Neural cell (in vitro differentiated cells): Measurements from ENCODE around the gene FOLR2. TPM values are rescaled to one million over a fixed set of nuclear protein-coding genes. Genes with fewer than 3 reads are reported as not detected.

Experiments
- H2AFZ ChIP-seq: fragments of 200-600, 300-800 bp; sonication (generic), shearing (Covaris generic); 2 replicates; pipeline ENCODE4 v1.6.0; 2014; ENCODE audit warnings: low read depth, mild to moderate bottlenecking, antibody characterized with exemption, low read length, moderate library complexity
- H3F3A ChIP-seq: fragments of 200-600 bp; shearing (Covaris generic); 2 replicates; pipeline ENCODE4 v1.6.1; 2016; ENCODE audit warnings: mild to moderate bottlenecking, moderate library complexity, mixed read lengths, antibody characterized with exemption, low read length; ENCODE audit not compliant: insufficient read depth, poor library complexity, severe bottlenecking
- H3K27ac ChIP-seq: fragments of 200-600, 300-800 bp; sonication (generic), shearing (Covaris generic); 2 replicates; pipeline ENCODE4 v1.5.1; 2014; ENCODE audit warnings: mild to moderate bottlenecking, low read length, moderate library complexity
- H3K27me3 ChIP-seq: fragments of 300-800, 200-600 bp; sonication (generic), shearing (Covaris generic); 2 replicates; pipeline ENCODE4 v1.6.0; 2014; ENCODE audit warnings: mild to moderate bottlenecking, low read depth, low read length, moderate library complexity; ENCODE audit not compliant: insufficient read depth
- H3K36me3 ChIP-seq: fragments of 300-800, 200-600 bp; sonication (generic), shearing (Covaris generic); 2 replicates; pipeline ENCODE4 v1.5.1; 2014; ENCODE audit warnings: mild to moderate bottlenecking, antibody characterized with exemption, low read length, moderate library complexity; ENCODE audit not compliant: insufficient read depth
- H3K4me2 ChIP-seq: fragments of 300-800, 200-600 bp; sonication (generic), shearing (Covaris generic); 2 replicates; pipeline ENCODE4 v1.6.0; 2014; ENCODE audit warnings: mild to moderate bottlenecking, low read length
- H3K4me3 ChIP-seq: fragments of 300-800, 200-600 bp; sonication (generic), shearing (Covaris generic); 2 replicates; pipeline ENCODE4 v1.5.1; 2014; ENCODE audit warnings: mild to moderate bottlenecking, low read length, moderate library complexity
- H3K79me2 ChIP-seq: fragments of 200-600 bp; shearing (Covaris generic); replicated peaks from 2 replicates; pipeline ENCODE4 v1.6.0; 2014; ENCODE audit warnings: mild to moderate bottlenecking, low read length, moderate library complexity; ENCODE audit not compliant: insufficient read depth
- H3K9ac ChIP-seq: fragments of 300-800, 200-600 bp; sonication (generic), shearing (Covaris generic); 2 replicates; pipeline ENCODE4 v1.6.1; 2016; ENCODE audit warnings: mild to moderate bottlenecking, low read length, mixed read lengths
- H3K9me2 ChIP-seq: fragments of 200-600 bp; shearing (Covaris generic); 2 replicates; pipeline ENCODE4 v1.6.1; 2016; ENCODE audit warnings: mild to moderate bottlenecking, low read length, mixed read lengths; ENCODE audit not compliant: insufficient read depth
- H3K9me3 ChIP-seq: fragments of 200-600, 300-800 bp; sonication (generic), shearing (Covaris generic); 2 replicates; pipeline ENCODE4 v1.6.1; 2016; ENCODE audit warnings: mild to moderate bottlenecking, mixed run types, low read length, moderate library complexity, mixed read lengths
- H4K20me1 ChIP-seq: fragments of 200-600 bp; shearing (Covaris generic); 2 replicates; pipeline ENCODE4 v1.6.1; 2016; ENCODE audit warnings: mild to moderate bottlenecking, mixed run types; ENCODE audit not compliant: insufficient read depth
- EP300 ChIP-seq: fragments of 450-650 bp; conservative IDR thresholded peaks from 2 replicates; pipeline ENCODE4 v1.6.1; 2014; ENCODE audit warnings: antibody characterized with exemption, mild to moderate bottlenecking, moderate library complexity; ENCODE audit not compliant: poor library complexity, severe bottlenecking
- EZH2 ChIP-seq: fragments of 200-600, 300-800 bp; shearing (Covaris generic), sonication (generic); IDR thresholded peaks from 2 replicates; pipeline ENCODE4 v1.6.1; 2014; ENCODE audit warnings: antibody characterized with exemption, low read length, borderline replicate concordance, mild to moderate bottlenecking; ENCODE audit not compliant: insufficient read depth, poor library complexity, severe bottlenecking
- MXI1 ChIP-seq: fragments of 450-650 bp; conservative IDR thresholded peaks from 2 replicates; pipeline ENCODE4 v1.6.1; 2014; ENCODE audit warnings: antibody characterized with exemption, mild to moderate bottlenecking; ENCODE audit not compliant: poor library complexity, severe bottlenecking
- POLR2AphosphoS5 ChIP-seq: IDR thresholded peaks from 2 replicates; pipeline ENCODE4 v1.6.1; 2012
- RAD21 ChIP-seq: fragments of 450-650 bp; conservative IDR thresholded peaks from 2 replicates; pipeline ENCODE4 v1.6.1; 2014; ENCODE audit warnings: antibody characterized with exemption, mild to moderate bottlenecking, moderate library complexity
- SMC3 ChIP-seq: fragments of 450-650 bp; conservative IDR thresholded peaks from 2 replicates; pipeline ENCODE4 v1.6.1; 2014; ENCODE audit warnings: antibody characterized with exemption, mild to moderate bottlenecking, moderate library complexity; ENCODE audit not compliant: poor library complexity
- TAF1 ChIP-seq: IDR thresholded peaks from 2 replicates; pipeline ENCODE4 v1.6.1; 2012; ENCODE audit warnings: low read depth
- polyA plus RNA-seq: library from polyadenylated mRNA; depleted of rRNA; stranded (reverse); fragments of >200 nt; gene quantifications from 2 replicates; pipeline ENCODE4 v1.2.3, GENCODE V29; 2014
- TF ChIP-seq, protein P1 (sequence below): fragments of 450-650 bp; IDR thresholded peaks from 2 replicates; pipeline ENCODE4 v1.5.1; 2014; ENCODE audit warnings: antibody characterized with exemption, mild to moderate bottlenecking, moderate library complexity; ENCODE audit not compliant: poor library complexity, severe bottlenecking
- TF ChIP-seq, protein P2 (sequence below): IDR thresholded peaks from 2 replicates; pipeline ENCODE4 v1.6.1; 2012; ENCODE audit warnings: borderline replicate concordance

FOLR2 gene
- polyA plus RNA-seq, 1 donor from 2014 or later = not detected

DNA sequence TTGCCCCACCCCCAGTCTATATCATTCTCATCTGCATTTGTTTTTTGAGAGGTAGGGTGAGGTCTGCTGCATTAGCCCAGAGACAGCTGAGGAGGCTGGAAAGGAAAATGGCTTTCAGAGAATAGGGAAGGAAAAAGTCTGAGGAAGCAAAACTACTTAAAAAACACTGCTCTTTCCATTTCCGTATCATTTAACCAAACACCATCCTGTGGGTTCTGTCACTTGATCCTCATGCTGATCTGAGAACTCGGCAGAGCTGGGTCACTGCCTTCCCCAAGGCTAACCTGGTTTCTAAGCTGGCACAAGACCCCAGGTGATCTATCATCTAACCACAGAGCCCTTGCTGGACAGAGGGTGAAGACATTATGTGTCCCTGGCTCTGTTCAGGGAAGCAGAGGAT, 1.2 kb downstream of the FOLR2 start:
- no peaks in the 10 kb centered on the region for H3K9me3 ChIP-seq
- H3K27ac ChIP-seq = no peak overlapping the region
- no peaks in the 10 kb centered on the region for H3K9me2 ChIP-seq
- H4K20me1 ChIP-seq = no peaks in the 10 kb centered on the region
- no peak overlapping the region for H3K4me2 ChIP-seq
- H3K9ac ChIP-seq = no peak overlapping the region
- H3K36me3 ChIP-seq = no peaks in the 10 kb centered on the region
- H3K79me2 ChIP-seq = no peaks in the 10 kb centered on the region
- no peak overlapping the region for H2AFZ ChIP-seq
- peaks cover 7% of the 10 kb centered on the region for H3K27me3 ChIP-seq
- H3K4me3 ChIP-seq = no peak overlapping the region
- no peaks in the 10 kb centered on the region for H3F3A ChIP-seq
- no peak for TF ChIP-seq SMC3
- no peak for TF ChIP-seq TAF1

DNA sequence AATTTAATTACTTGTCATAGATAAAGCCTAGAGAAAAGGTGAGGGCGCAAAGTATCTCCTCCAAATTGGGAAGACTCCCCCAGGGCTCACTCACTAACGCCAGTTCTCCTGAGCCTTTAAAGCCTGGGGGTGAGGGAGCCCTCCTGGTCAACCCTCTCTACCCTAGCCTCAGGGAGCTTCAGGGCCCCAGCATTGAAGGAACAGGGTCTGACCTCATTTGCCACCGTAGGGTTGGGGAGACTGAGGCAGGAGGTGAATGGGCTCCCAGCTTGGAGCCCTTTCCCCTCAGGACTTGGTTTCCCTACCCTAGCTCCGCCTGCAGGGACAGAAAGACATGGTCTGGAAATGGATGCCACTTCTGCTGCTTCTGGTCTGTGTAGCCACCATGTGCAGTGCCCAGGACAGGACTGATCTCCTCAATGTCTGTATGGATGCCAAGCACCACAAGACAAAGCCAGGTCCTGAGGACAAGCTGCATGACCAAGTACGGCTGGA, 1.7 kb downstream of the FOLR2 start:
- TF ChIP-seq EP300 (no peak), POLR2AphosphoS5 (no peak), TAF1 (no peak), RAD21 (no peak), SMC3 (no peak), EZH2 (no peak), MXI1 (no peak)
- TF ChIP-seq, protein P1, sequence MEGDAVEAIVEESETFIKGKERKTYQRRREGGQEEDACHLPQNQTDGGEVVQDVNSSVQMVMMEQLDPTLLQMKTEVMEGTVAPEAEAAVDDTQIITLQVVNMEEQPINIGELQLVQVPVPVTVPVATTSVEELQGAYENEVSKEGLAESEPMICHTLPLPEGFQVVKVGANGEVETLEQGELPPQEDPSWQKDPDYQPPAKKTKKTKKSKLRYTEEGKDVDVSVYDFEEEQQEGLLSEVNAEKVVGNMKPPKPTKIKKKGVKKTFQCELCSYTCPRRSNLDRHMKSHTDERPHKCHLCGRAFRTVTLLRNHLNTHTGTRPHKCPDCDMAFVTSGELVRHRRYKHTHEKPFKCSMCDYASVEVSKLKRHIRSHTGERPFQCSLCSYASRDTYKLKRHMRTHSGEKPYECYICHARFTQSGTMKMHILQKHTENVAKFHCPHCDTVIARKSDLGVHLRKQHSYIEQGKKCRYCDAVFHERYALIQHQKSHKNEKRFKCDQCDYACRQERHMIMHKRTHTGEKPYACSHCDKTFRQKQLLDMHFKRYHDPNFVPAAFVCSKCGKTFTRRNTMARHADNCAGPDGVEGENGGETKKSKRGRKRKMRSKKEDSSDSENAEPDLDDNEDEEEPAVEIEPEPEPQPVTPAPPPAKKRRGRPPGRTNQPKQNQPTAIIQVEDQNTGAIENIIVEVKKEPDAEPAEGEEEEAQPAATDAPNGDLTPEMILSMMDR = no peak
- TF ChIP-seq, protein P2, sequence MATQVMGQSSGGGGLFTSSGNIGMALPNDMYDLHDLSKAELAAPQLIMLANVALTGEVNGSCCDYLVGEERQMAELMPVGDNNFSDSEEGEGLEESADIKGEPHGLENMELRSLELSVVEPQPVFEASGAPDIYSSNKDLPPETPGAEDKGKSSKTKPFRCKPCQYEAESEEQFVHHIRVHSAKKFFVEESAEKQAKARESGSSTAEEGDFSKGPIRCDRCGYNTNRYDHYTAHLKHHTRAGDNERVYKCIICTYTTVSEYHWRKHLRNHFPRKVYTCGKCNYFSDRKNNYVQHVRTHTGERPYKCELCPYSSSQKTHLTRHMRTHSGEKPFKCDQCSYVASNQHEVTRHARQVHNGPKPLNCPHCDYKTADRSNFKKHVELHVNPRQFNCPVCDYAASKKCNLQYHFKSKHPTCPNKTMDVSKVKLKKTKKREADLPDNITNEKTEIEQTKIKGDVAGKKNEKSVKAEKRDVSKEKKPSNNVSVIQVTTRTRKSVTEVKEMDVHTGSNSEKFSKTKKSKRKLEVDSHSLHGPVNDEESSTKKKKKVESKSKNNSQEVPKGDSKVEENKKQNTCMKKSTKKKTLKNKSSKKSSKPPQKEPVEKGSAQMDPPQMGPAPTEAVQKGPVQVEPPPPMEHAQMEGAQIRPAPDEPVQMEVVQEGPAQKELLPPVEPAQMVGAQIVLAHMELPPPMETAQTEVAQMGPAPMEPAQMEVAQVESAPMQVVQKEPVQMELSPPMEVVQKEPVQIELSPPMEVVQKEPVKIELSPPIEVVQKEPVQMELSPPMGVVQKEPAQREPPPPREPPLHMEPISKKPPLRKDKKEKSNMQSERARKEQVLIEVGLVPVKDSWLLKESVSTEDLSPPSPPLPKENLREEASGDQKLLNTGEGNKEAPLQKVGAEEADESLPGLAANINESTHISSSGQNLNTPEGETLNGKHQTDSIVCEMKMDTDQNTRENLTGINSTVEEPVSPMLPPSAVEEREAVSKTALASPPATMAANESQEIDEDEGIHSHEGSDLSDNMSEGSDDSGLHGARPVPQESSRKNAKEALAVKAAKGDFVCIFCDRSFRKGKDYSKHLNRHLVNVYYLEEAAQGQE = no peak
- no peaks in the 10 kb centered on the region for H3K9me3 ChIP-seq

More for the DNA sequence above, 1.7 kb downstream of the FOLR2 start:
- H3K79me2 ChIP-seq = no peaks in the 10 kb centered on the region
- H3K4me3 ChIP-seq = no peak overlapping the region
- H3K9me2 ChIP-seq = no peaks in the 10 kb centered on the region
- H3K27me3 ChIP-seq = peaks cover 12% of the 10 kb centered on the region
- H4K20me1 ChIP-seq = no peaks in the 10 kb centered on the region
- H3K36me3 ChIP-seq = no peaks in the 10 kb centered on the region
- no peak overlapping the region for H2AFZ ChIP-seq
- H3K9ac ChIP-seq = no peak overlapping the region
- H3F3A ChIP-seq = no peaks in the 10 kb centered on the region
- no peak overlapping the region for H3K27ac ChIP-seq
- H3K4me2 ChIP-seq = no peak overlapping the region
